Astrocyte (in vitro differentiated cells and primary cell): ENCODE data around the gene GPR137. TPM values are rescaled to one million over a fixed set of nuclear protein-coding genes. Genes with fewer than 3 reads are reported as not detected.

Experiments
- DNase-seq: peaks from one replicate; pipeline ENCODE4 v3.0.0-alpha.2; 2010; ENCODE audit warnings: low read depth
- FAIRE-seq: peaks from 2 replicates; lab custom pipeline; 2011; peaks lifted over from hg19 to GRCh38; lab: Jason Lieb, UNC
- H2AFZ ChIP-seq: 2 replicates; pipeline ENCODE4 v1.6.0; 2012; ENCODE audit warnings: low read depth, low read length, inconsistent platforms
- H3K27ac ChIP-seq: 2 replicates; pipeline ENCODE4 v1.5.1; 2011; ENCODE audit warnings: low read depth, low read length, inconsistent platforms
- H3K27me3 ChIP-seq: 2 replicates; pipeline ENCODE4 v1.6.0; 2011; ENCODE audit warnings: low read length, inconsistent platforms; ENCODE audit not compliant: insufficient read depth
- H3K36me3 ChIP-seq: 2 replicates; pipeline ENCODE4 v1.5.1; 2011; ENCODE audit warnings: low read length, inconsistent platforms; ENCODE audit not compliant: insufficient read depth
- H3K4me1 ChIP-seq: 2 replicates; pipeline ENCODE4 v1.5.1; 2011; ENCODE audit warnings: low read length, inconsistent platforms; ENCODE audit not compliant: insufficient read depth
- H3K4me2 ChIP-seq: 2 replicates; pipeline ENCODE4 v1.6.0; 2012; ENCODE audit warnings: low read length, inconsistent platforms
- H3K4me3 ChIP-seq: 2 replicates; pipeline ENCODE4 v1.5.1; 2011; ENCODE audit warnings: low read depth, mild to moderate bottlenecking, low read length, inconsistent platforms; ENCODE audit not compliant: insufficient read depth
- H3K79me2 ChIP-seq: 2 replicates; pipeline ENCODE4 v1.6.0; 2012; ENCODE audit warnings: mild to moderate bottlenecking, low read length, inconsistent platforms; ENCODE audit not compliant: insufficient read depth
- H3K9ac ChIP-seq: 2 replicates; pipeline ENCODE4 v1.6.0; 2012; ENCODE audit warnings: mild to moderate bottlenecking, low read length, inconsistent platforms
- H3K9me3 ChIP-seq: 2 replicates; pipeline ENCODE4 v1.5.1; 2012; ENCODE audit warnings: low read depth, mild to moderate bottlenecking, low read length, inconsistent platforms; ENCODE audit not compliant: insufficient read depth
- H4K20me1 ChIP-seq: 2 replicates; pipeline ENCODE4 v1.6.0; 2012; ENCODE audit warnings: low read length, inconsistent platforms; ENCODE audit not compliant: insufficient read depth
- H3K27ac Mint-ChIP-seq: one replicate; pipeline ENCODE4 v1.8.0; 2021; ENCODE audit warnings: mild to moderate bottlenecking, mixed read lengths; ENCODE audit not compliant: unreplicated experiment
- H3K27me3 Mint-ChIP-seq: one replicate; pipeline ENCODE4 v1.8.0; 2021; ENCODE audit warnings: low read depth, mixed read lengths; ENCODE audit not compliant: unreplicated experiment
- H3K36me3 Mint-ChIP-seq: one replicate; pipeline ENCODE4 v1.8.0; 2021; ENCODE audit warnings: low read depth, mixed read lengths; ENCODE audit not compliant: unreplicated experiment
- H3K4me1 Mint-ChIP-seq: one replicate; pipeline ENCODE4 v1.8.0; 2021; ENCODE audit warnings: low read depth, mixed read lengths; ENCODE audit not compliant: unreplicated experiment
- H3K4me3 Mint-ChIP-seq: one replicate; pipeline ENCODE4 v1.8.0; 2021; ENCODE audit warnings: mild to moderate bottlenecking, moderate library complexity, mixed read lengths; ENCODE audit not compliant: unreplicated experiment
- H3K9me3 Mint-ChIP-seq: one replicate; pipeline ENCODE4 v1.8.0; 2021; ENCODE audit warnings: mild to moderate bottlenecking, mixed read lengths; ENCODE audit not compliant: unreplicated experiment
- EZH2 ChIP-seq: IDR thresholded peaks from 2 replicates; pipeline ENCODE4 v1.6.1; 2012; ENCODE audit warnings: mild to moderate bottlenecking, low read length, inconsistent platforms; ENCODE audit not compliant: insufficient read depth
- total RNA-seq: library from RNA; stranded (reverse); gene quantifications from 2 replicates; pipeline ENCODE4 v1.2.1, GENCODE V29; 2021
- TF ChIP-seq, protein P1 (sequence below): IDR thresholded peaks from 2 replicates; pipeline ENCODE4 v1.5.1; 2011; ENCODE audit warnings: low read depth, mild to moderate bottlenecking, inconsistent platforms, low read length, moderate library complexity; ENCODE audit not compliant: insufficient read depth

GPR137 gene
- total RNA-seq, 1 donor from 2014 or later: 46.8 TPM

DNA sequence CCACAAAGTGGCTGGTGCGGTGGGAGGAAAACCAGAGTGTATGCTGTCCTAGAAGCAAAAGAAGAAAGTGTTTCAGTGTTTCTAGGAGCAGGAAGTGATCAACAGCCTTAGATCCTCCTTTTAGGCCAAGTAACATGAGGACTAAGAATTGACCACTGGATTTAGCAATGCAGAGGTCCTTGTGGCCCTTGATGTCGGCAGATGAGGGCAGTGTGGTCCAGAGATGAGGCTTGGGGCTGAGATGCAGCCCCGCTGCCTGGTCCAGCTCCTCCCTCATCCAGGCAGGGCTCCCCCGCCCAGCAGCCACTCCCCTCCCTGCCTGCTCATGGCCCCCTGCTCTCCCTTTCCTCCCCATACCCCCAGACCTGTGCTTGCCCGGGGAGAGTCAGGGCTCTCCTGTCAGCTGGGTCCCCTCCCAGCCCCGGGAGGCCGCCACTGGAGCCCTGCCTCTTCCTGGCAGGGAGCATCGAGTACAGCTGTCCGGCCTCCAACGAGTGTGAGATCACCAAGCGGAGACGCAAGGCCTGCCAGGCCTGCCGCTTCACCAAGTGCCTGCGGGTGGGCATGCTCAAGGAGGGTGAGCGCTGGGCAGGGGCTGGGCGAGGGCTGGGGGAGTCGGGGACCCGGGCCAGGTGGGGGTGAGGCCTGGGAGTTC, 28.0 kb downstream of the GPR137 start:
- Histone ChIP-seq H3K79me2 (peaks cover 23% of the 10 kb centered on the region), H3K27me3 (no peaks in the 10 kb centered on the region), H3K36me3 (no peaks in the 10 kb centered on the region), H3K9ac (no peak overlapping the region), H4K20me1 (no peaks in the 10 kb centered on the region), H3K9me3 (no peaks in the 10 kb centered on the region), H3K4me2 (no peak overlapping the region), H3K4me3 (no peak overlapping the region), H2AFZ (no peak overlapping the region), H3K4me1 (no peaks in the 10 kb centered on the region), H3K27ac (no peak overlapping the region)
- Mint-ChIP-seq H3K4me3 (peak overlapping the region; percentile 2), H3K27ac (no peak overlapping the region), H3K9me3 (no peaks in the 10 kb centered on the region), H3K36me3 (peaks cover 11% of the 10 kb centered on the region), H3K27me3 (no peaks in the 10 kb centered on the region), H3K4me1 (peaks cover 9% of the 10 kb centered on the region)
- TF ChIP-seq, protein P1, sequence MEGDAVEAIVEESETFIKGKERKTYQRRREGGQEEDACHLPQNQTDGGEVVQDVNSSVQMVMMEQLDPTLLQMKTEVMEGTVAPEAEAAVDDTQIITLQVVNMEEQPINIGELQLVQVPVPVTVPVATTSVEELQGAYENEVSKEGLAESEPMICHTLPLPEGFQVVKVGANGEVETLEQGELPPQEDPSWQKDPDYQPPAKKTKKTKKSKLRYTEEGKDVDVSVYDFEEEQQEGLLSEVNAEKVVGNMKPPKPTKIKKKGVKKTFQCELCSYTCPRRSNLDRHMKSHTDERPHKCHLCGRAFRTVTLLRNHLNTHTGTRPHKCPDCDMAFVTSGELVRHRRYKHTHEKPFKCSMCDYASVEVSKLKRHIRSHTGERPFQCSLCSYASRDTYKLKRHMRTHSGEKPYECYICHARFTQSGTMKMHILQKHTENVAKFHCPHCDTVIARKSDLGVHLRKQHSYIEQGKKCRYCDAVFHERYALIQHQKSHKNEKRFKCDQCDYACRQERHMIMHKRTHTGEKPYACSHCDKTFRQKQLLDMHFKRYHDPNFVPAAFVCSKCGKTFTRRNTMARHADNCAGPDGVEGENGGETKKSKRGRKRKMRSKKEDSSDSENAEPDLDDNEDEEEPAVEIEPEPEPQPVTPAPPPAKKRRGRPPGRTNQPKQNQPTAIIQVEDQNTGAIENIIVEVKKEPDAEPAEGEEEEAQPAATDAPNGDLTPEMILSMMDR: no peak
- no peak for TF ChIP-seq EZH2
- DNase-seq (no peak), FAIRE-seq (no peak)

DNA sequence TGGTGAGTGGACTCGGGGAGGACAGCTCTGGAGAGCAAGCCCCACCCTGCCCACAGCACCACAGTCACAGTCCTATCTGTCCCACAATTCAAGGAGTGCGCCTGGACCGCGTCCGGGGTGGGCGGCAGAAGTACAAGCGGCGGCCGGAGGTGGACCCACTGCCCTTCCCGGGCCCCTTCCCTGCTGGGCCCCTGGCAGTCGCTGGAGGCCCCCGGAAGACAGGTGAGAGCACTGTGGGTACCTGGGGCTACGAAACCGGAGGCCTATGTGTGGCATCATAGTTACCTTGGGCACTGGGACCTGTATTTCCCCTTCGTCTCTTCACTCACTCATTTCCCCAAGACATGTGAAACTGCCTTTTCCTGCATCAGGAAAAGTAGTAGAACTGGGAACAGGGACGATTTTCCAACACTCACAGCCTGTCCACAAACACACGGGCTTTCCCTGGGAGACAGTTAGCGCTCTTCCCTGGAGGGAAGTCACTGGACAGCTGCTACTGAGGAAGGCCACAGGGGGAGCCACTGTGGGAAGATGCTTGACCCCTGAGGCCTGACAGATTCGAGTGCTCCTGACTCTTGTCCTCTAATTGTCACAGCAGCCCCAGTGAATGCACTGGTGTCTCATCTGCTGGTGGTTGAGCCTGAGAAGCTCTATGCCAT, 28.6 kb downstream of the GPR137 start:
- Histone ChIP-seq H3K27ac (no peak overlapping the region), H3K36me3 (no peaks in the 10 kb centered on the region), H3K9ac (no peak overlapping the region), H3K79me2 (peaks cover 29% of the 10 kb centered on the region), H4K20me1 (no peaks in the 10 kb centered on the region), H3K4me1 (peaks cover 4% of the 10 kb centered on the region), H3K27me3 (no peaks in the 10 kb centered on the region), H2AFZ (no peak overlapping the region), H3K4me2 (no peak overlapping the region), H3K9me3 (no peaks in the 10 kb centered on the region), H3K4me3 (no peak overlapping the region)
- no peak overlapping the region for H3K4me3 Mint-ChIP-seq
- H3K36me3 Mint-ChIP-seq: peaks cover 11% of the 10 kb centered on the region
- no peak overlapping the region for H3K27ac Mint-ChIP-seq
- H3K9me3 Mint-ChIP-seq: no peaks in the 10 kb centered on the region
- H3K4me1 Mint-ChIP-seq: peaks cover 12% of the 10 kb centered on the region
- no peaks in the 10 kb centered on the region for H3K27me3 Mint-ChIP-seq
- no peak for TF ChIP-seq EZH2
- TF ChIP-seq, protein P1: no peak
- DNase-seq: no peak
- no peak for FAIRE-seq
